ENCODE data around the gene SHISA6. TPM values are rescaled to one million over a fixed set of nuclear protein-coding genes. Genes with fewer than 3 reads are reported as not detected.

SHISA6 gene
- total and polyA plus RNA-seq, 4 donors = not detected

DNA sequence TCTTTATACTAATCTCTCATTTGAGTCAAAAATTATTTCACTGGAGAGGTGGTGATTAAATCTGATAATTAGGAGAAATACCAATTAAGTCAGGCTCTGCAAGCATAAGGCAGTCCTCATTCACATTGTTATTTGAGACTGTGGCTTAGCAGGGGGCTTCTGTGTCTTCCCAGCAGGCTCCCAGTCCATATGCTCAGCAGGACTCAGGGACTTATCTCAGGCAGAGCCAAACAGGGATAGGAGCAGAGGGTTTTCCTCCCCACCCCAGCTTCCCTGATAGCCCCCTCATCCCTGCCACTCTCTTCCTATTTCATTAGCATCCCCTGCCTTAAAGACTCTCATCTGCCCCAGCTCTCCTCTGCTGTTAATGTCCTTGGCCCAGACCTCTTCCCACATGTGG lies 252.9 kb downstream of the SHISA6 start:
- Histone ChIP-seq H3K4me3 (ENCODE audit: low read depth in 1 of 3, low read length in 3 of 3) (no peak overlapping the region), H3K9me3 (ENCODE audit: control insufficient read depth in 4 of 4, low read length in 3 of 4) (no peaks in the 10 kb centered on the region), H3K4me1 (ENCODE audit: control insufficient read depth in 4 of 4, insufficient read depth in 4 of 4, low read length in 3 of 4) (no peaks in the 10 kb centered on the region), H3K36me3 (ENCODE audit: control insufficient read depth in 4 of 4, insufficient read depth in 3 of 4, low read depth in 1 of 4, low read length in 3 of 4) (no peaks in the 10 kb centered on the region), H3K27ac (ENCODE audit: low read depth in 1 of 2, low read length in 2 of 2) (no peak overlapping the region), H3K27me3 (ENCODE audit: control insufficient read depth in 4 of 4, insufficient read depth in 4 of 4, low read length in 3 of 4) (no peaks in the 10 kb centered on the region), H3K9ac (ENCODE audit: low read depth in 1 of 2, low read length in 2 of 2) (no peak overlapping the region)
- DNase-seq (ENCODE audit: low spot score) = no peak
- no peak for TF ChIP-seq RAD21 (IDR thresholded peaks at IDR 0.05)
- TF ChIP-seq RXRA (IDR thresholded peaks at IDR 0.05) = no peak
- TF ChIP-seq, protein P1, sequence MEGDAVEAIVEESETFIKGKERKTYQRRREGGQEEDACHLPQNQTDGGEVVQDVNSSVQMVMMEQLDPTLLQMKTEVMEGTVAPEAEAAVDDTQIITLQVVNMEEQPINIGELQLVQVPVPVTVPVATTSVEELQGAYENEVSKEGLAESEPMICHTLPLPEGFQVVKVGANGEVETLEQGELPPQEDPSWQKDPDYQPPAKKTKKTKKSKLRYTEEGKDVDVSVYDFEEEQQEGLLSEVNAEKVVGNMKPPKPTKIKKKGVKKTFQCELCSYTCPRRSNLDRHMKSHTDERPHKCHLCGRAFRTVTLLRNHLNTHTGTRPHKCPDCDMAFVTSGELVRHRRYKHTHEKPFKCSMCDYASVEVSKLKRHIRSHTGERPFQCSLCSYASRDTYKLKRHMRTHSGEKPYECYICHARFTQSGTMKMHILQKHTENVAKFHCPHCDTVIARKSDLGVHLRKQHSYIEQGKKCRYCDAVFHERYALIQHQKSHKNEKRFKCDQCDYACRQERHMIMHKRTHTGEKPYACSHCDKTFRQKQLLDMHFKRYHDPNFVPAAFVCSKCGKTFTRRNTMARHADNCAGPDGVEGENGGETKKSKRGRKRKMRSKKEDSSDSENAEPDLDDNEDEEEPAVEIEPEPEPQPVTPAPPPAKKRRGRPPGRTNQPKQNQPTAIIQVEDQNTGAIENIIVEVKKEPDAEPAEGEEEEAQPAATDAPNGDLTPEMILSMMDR (IDR thresholded peaks at IDR 0.05; ENCODE audit: low read depth, low read length, missing input control) = no peak
- TF ChIP-seq EGR1 (IDR thresholded peaks at IDR 0.05; ENCODE audit: low read depth in 2 of 2) = no peak
- no peak for TF ChIP-seq GABPA (IDR thresholded peaks at IDR 0.05 in 1 of 2, conservative IDR thresholded peaks at IDR 0.05 in 1 of 2)
- TF ChIP-seq TAF1 (conservative IDR thresholded peaks at IDR 0.05) = no peak
- TF ChIP-seq SP1 (IDR thresholded peaks at IDR 0.05) = no peak
- TF ChIP-seq NR2F2 (IDR thresholded peaks at IDR 0.05) = no peak
- TF ChIP-seq, protein P2, sequence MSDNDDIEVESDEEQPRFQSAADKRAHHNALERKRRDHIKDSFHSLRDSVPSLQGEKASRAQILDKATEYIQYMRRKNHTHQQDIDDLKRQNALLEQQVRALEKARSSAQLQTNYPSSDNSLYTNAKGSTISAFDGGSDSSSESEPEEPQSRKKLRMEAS (IDR thresholded peaks at IDR 0.05) = no peak
- TF ChIP-seq HNF4A (conservative IDR thresholded peaks at IDR 0.05) = no peak
- TF ChIP-seq FOXA2 (IDR thresholded peaks at IDR 0.05) = no peak
- TF ChIP-seq, protein P3, sequence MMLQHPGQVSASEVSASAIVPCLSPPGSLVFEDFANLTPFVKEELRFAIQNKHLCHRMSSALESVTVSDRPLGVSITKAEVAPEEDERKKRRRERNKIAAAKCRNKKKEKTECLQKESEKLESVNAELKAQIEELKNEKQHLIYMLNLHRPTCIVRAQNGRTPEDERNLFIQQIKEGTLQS (IDR thresholded peaks at IDR 0.05) = no peak
- no peak for TF ChIP-seq HNF4G (IDR thresholded peaks at IDR 0.05)
- no peak for TF ChIP-seq YY1 (IDR thresholded peaks at IDR 0.05)
- TF ChIP-seq, protein P4, sequence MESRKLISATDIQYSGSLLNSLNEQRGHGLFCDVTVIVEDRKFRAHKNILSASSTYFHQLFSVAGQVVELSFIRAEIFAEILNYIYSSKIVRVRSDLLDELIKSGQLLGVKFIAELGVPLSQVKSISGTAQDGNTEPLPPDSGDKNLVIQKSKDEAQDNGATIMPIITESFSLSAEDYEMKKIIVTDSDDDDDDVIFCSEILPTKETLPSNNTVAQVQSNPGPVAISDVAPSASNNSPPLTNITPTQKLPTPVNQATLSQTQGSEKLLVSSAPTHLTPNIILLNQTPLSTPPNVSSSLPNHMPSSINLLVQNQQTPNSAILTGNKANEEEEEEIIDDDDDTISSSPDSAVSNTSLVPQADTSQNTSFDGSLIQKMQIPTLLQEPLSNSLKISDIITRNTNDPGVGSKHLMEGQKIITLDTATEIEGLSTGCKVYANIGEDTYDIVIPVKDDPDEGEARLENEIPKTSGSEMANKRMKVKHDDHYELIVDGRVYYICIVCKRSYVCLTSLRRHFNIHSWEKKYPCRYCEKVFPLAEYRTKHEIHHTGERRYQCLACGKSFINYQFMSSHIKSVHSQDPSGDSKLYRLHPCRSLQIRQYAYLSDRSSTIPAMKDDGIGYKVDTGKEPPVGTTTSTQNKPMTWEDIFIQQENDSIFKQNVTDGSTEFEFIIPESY (IDR thresholded peaks at IDR 0.05) = no peak
- TF ChIP-seq, protein P5, sequence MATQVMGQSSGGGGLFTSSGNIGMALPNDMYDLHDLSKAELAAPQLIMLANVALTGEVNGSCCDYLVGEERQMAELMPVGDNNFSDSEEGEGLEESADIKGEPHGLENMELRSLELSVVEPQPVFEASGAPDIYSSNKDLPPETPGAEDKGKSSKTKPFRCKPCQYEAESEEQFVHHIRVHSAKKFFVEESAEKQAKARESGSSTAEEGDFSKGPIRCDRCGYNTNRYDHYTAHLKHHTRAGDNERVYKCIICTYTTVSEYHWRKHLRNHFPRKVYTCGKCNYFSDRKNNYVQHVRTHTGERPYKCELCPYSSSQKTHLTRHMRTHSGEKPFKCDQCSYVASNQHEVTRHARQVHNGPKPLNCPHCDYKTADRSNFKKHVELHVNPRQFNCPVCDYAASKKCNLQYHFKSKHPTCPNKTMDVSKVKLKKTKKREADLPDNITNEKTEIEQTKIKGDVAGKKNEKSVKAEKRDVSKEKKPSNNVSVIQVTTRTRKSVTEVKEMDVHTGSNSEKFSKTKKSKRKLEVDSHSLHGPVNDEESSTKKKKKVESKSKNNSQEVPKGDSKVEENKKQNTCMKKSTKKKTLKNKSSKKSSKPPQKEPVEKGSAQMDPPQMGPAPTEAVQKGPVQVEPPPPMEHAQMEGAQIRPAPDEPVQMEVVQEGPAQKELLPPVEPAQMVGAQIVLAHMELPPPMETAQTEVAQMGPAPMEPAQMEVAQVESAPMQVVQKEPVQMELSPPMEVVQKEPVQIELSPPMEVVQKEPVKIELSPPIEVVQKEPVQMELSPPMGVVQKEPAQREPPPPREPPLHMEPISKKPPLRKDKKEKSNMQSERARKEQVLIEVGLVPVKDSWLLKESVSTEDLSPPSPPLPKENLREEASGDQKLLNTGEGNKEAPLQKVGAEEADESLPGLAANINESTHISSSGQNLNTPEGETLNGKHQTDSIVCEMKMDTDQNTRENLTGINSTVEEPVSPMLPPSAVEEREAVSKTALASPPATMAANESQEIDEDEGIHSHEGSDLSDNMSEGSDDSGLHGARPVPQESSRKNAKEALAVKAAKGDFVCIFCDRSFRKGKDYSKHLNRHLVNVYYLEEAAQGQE (IDR thresholded peaks at IDR 0.05) = no peak
- no peak for TF ChIP-seq JUND (IDR thresholded peaks at IDR 0.05)
- TF ChIP-seq FOXA1 (IDR thresholded peaks at IDR 0.05) = no peak

Measured in liver (tissue), 9 donors.